ENCODE results near the gene ASPSCR1. TPM values are rescaled to one million over a fixed set of nuclear protein-coding genes. Genes with fewer than 3 reads are reported as not detected.

Gene ASPSCR1
- total and polyA plus RNA-seq, 2 of the 13 experiments (the other 11 are each of a cell fraction or from before 2014, with no cell fraction given), result 274 to 314 TPM

- peak; percentile 80; the same call in 1 of the 2 replicates for TF ChIP-seq ZNF484 (CRISPR knock-in tag; IDR thresholded peaks at IDR 0.05; ENCODE audit: borderline replicate concordance, low read depth)
- TF ChIP-seq HCFC1 (IDR thresholded peaks at IDR 0.05; ENCODE audit: low read depth, low read length), result peak; percentile 79
- TF ChIP-seq, protein P1, sequence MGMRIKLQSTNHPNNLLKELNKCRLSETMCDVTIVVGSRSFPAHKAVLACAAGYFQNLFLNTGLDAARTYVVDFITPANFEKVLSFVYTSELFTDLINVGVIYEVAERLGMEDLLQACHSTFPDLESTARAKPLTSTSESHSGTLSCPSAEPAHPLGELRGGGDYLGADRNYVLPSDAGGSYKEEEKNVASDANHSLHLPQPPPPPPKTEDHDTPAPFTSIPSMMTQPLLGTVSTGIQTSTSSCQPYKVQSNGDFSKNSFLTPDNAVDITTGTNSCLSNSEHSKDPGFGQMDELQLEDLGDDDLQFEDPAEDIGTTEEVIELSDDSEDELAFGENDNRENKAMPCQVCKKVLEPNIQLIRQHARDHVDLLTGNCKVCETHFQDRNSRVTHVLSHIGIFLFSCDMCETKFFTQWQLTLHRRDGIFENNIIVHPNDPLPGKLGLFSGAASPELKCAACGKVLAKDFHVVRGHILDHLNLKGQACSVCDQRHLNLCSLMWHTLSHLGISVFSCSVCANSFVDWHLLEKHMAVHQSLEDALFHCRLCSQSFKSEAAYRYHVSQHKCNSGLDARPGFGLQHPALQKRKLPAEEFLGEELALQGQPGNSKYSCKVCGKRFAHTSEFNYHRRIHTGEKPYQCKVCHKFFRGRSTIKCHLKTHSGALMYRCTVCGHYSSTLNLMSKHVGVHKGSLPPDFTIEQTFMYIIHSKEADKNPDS (CRISPR knock-in tag; IDR thresholded peaks at IDR 0.05), result peak; percentile 56; the same call in 1 of the 2 replicates
- no peak for TF ChIP-seq TCF7 (IDR thresholded peaks at IDR 0.05; ENCODE audit: low read depth)
- 0 out of 2 replicates have a peak, but pooled peaks have one; percentile 59 for TF ChIP-seq MLX (CRISPR knock-in tag; IDR thresholded peaks at IDR 0.05)
- TF ChIP-seq, protein P2, sequence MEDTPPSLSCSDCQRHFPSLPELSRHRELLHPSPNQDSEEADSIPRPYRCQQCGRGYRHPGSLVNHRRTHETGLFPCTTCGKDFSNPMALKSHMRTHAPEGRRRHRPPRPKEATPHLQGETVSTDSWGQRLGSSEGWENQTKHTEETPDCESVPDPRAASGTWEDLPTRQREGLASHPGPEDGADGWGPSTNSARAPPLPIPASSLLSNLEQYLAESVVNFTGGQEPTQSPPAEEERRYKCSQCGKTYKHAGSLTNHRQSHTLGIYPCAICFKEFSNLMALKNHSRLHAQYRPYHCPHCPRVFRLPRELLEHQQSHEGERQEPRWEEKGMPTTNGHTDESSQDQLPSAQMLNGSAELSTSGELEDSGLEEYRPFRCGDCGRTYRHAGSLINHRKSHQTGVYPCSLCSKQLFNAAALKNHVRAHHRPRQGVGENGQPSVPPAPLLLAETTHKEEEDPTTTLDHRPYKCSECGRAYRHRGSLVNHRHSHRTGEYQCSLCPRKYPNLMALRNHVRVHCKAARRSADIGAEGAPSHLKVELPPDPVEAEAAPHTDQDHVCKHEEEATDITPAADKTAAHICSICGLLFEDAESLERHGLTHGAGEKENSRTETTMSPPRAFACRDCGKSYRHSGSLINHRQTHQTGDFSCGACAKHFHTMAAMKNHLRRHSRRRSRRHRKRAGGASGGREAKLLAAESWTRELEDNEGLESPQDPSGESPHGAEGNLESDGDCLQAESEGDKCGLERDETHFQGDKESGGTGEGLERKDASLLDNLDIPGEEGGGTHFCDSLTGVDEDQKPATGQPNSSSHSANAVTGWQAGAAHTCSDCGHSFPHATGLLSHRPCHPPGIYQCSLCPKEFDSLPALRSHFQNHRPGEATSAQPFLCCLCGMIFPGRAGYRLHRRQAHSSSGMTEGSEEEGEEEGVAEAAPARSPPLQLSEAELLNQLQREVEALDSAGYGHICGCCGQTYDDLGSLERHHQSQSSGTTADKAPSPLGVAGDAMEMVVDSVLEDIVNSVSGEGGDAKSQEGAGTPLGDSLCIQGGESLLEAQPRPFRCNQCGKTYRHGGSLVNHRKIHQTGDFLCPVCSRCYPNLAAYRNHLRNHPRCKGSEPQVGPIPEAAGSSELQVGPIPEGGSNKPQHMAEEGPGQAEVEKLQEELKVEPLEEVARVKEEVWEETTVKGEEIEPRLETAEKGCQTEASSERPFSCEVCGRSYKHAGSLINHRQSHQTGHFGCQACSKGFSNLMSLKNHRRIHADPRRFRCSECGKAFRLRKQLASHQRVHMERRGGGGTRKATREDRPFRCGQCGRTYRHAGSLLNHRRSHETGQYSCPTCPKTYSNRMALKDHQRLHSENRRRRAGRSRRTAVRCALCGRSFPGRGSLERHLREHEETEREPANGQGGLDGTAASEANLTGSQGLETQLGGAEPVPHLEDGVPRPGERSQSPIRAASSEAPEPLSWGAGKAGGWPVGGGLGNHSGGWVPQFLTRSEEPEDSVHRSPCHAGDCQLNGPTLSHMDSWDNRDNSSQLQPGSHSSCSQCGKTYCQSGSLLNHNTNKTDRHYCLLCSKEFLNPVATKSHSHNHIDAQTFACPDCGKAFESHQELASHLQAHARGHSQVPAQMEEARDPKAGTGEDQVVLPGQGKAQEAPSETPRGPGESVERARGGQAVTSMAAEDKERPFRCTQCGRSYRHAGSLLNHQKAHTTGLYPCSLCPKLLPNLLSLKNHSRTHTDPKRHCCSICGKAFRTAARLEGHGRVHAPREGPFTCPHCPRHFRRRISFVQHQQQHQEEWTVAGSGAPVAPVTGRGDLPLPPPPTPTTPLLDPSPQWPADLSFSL (CRISPR knock-in tag; IDR thresholded peaks at IDR 0.05), result no peak
- peak; percentile 94 for TF ChIP-seq POGK (CRISPR knock-in tag; conservative IDR thresholded peaks at IDR 0.05)
- TF ChIP-seq KDM3A (CRISPR knock-in tag; IDR thresholded peaks at IDR 0.05; ENCODE audit: low read depth), result peak; percentile 97
- TF ChIP-seq, protein P3, sequence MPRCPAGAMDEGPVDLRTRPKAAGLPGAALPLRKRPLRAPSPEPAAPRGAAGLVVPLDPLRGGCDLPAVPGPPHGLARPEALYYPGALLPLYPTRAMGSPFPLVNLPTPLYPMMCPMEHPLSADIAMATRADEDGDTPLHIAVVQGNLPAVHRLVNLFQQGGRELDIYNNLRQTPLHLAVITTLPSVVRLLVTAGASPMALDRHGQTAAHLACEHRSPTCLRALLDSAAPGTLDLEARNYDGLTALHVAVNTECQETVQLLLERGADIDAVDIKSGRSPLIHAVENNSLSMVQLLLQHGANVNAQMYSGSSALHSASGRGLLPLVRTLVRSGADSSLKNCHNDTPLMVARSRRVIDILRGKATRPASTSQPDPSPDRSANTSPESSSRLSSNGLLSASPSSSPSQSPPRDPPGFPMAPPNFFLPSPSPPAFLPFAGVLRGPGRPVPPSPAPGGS (CRISPR knock-in tag; IDR thresholded peaks at IDR 0.05), result peak; percentile 77
- TF ChIP-seq ZNF44 (CRISPR knock-in tag; IDR thresholded peaks at IDR 0.05), result peak; percentile 86; the same call in 1 of the 2 replicates
- peak; percentile 78 for TF ChIP-seq PPARG (CRISPR knock-in tag; conservative IDR thresholded peaks at IDR 0.05)
- TF ChIP-seq FOXA3 (CRISPR knock-in tag; IDR thresholded peaks at IDR 0.05), result peak; percentile 71
- TF ChIP-seq, protein P4, sequence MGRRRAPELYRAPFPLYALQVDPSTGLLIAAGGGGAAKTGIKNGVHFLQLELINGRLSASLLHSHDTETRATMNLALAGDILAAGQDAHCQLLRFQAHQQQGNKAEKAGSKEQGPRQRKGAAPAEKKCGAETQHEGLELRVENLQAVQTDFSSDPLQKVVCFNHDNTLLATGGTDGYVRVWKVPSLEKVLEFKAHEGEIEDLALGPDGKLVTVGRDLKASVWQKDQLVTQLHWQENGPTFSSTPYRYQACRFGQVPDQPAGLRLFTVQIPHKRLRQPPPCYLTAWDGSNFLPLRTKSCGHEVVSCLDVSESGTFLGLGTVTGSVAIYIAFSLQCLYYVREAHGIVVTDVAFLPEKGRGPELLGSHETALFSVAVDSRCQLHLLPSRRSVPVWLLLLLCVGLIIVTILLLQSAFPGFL (CRISPR knock-in tag; IDR thresholded peaks at IDR 0.05), result no peak
- peak; percentile 42; the same call in 1 of the 2 replicates for TF ChIP-seq ZNF7 (CRISPR knock-in tag; IDR thresholded peaks at IDR 0.05)
- TF ChIP-seq TMF1 (CRISPR knock-in tag; IDR thresholded peaks at IDR 0.05; ENCODE audit: low read depth), result peak; percentile 90; the same call in 1 of the 2 replicates
- no peak for TF ChIP-seq KAT2B (IDR thresholded peaks at IDR 0.05; ENCODE audit: borderline replicate concordance, low read depth, low read length)
Measured at GRCh38 chr17:82065638-82066303, 88.3 kb downstream of the ASPSCR1 start, which contains the start of gene DUS1L (continued).
